HAP-1 (cell line): ENCODE data around the gene FBXW5.

ENCODE experiments used
- DNase-seq, 2 experiments: peaks; one replicate each; pipeline ENCODE4 v3.0.0-alpha.2; 2016 to 2020; ENCODE audit warnings: low spot score in 2 of 2
- H3K27me3 ChIP-seq: fragments of 250-450 bp; sonication (Bioruptor Pico); 2 replicates; pipeline ENCODE4 v1.5.1; 2020; ENCODE audit warnings: low read depth, mild to moderate bottlenecking, moderate library complexity
- H3K36me3 ChIP-seq: fragments of 250-450 bp; sonication (Bioruptor Pico); replicated peaks from 2 replicates; pipeline ENCODE4 v1.5.1; 2020; ENCODE audit warnings: mild to moderate bottlenecking
- H3K4me1 ChIP-seq: fragments of 250-450 bp; sonication (Bioruptor Pico); 2 replicates; pipeline ENCODE4 v1.5.1; 2020; ENCODE audit warnings: mild to moderate bottlenecking
- H3K4me3 ChIP-seq: fragments of 250-450 bp; sonication (Bioruptor Pico); 2 replicates; pipeline ENCODE4 v1.5.1; 2020; ENCODE audit warnings: mild to moderate bottlenecking, moderate library complexity
- H3K9me3 ChIP-seq: fragments of 250-450 bp; sonication (Bioruptor Pico); 2 replicates; pipeline ENCODE4 v1.5.1; 2020; ENCODE audit warnings: mild to moderate bottlenecking, moderate library complexity
- in situ Hi-C: fragments of 300-500 bp; cut with MboI; formaldehyde crosslinking; loops from 3 replicates; pipeline ENCODE4 v1.14.3; 2020; ENCODE audit warnings: low sequenced_read_pairs, inconsistent platforms, mixed read lengths

The FBXW5 gene

GRCh38 chr9:136972335-136972734 lies 27.8 kb upstream of the FBXW5 start:
- in situ Hi-C loops = no loop called here
- no peaks in the 10 kb centered on the region for H3K4me1 ChIP-seq
- DNase-seq = no peak
- H3K4me3 ChIP-seq = no peak overlapping the region
- H3K36me3 ChIP-seq = no peaks in the 10 kb centered on the region
- H3K27me3 ChIP-seq = no peaks in the 10 kb centered on the region
- H3K9me3 ChIP-seq = no peaks in the 10 kb centered on the region

- H3K36me3 ChIP-seq = no peaks in the 10 kb centered on the region
- in situ Hi-C loops = no loop called here
- H3K4me3 ChIP-seq = no peak overlapping the region
- H3K4me1 ChIP-seq = no peaks in the 10 kb centered on the region
- DNase-seq = no peak
- no peaks in the 10 kb centered on the region for H3K27me3 ChIP-seq
- H3K9me3 ChIP-seq = no peaks in the 10 kb centered on the region
These were observed 27.2 kb upstream of the FBXW5 start for GRCh38 chr9:136971746-136972145.

- Histone ChIP-seq H3K9me3 (no peaks in the 10 kb centered on the region), H3K27me3 (no peaks in the 10 kb centered on the region), H3K36me3 (no peaks in the 10 kb centered on the region), H3K4me3 (no peak overlapping the region), H3K4me1 (peaks cover 8% of the 10 kb centered on the region)
- no peak for DNase-seq
- in situ Hi-C loops = no loop called here
These were observed 25.8 kb upstream of the FBXW5 start for GRCh38 chr9:136970361-136970760.

- Histone ChIP-seq H3K9me3 (no peaks in the 10 kb centered on the region), H3K27me3 (no peaks in the 10 kb centered on the region), H3K4me3 (no peak overlapping the region), H3K36me3 (no peaks in the 10 kb centered on the region), H3K4me1 (peaks cover 8% of the 10 kb centered on the region)
- in situ Hi-C loops = no loop called here
- no peak for DNase-seq
These were observed 25.2 kb upstream of the FBXW5 start for GRCh38 chr9:136969774-136970173.

GRCh38 chr9:136969150-136969549 lies 24.6 kb upstream of the FBXW5 start:
- Histone ChIP-seq H3K27me3 (no peaks in the 10 kb centered on the region), H3K4me3 (no peak overlapping the region)
- in situ Hi-C loops = no loop called here

GRCh38 chr9:136968333-136969127 lies 24.0 kb upstream of the FBXW5 start:
- in situ Hi-C loops = no loop called here
- no peaks in the 10 kb centered on the region for H3K27me3 ChIP-seq
- DNase-seq = no peak
- H3K36me3 ChIP-seq = no peaks in the 10 kb centered on the region
- no peaks in the 10 kb centered on the region for H3K9me3 ChIP-seq
- H3K4me3 ChIP-seq = no peak overlapping the region
- peaks cover 8% of the 10 kb centered on the region for H3K4me1 ChIP-seq

More at GRCh38 chr9:136969150-136969549, 24.6 kb upstream of the FBXW5 start:
- no peak for DNase-seq
- H3K4me1 ChIP-seq = peaks cover 8% of the 10 kb centered on the region
- no peaks in the 10 kb centered on the region for H3K36me3 ChIP-seq
- H3K9me3 ChIP-seq = no peaks in the 10 kb centered on the region

- Histone ChIP-seq H3K27me3 (no peaks in the 10 kb centered on the region), H3K4me1 (peaks cover 8% of the 10 kb centered on the region), H3K36me3 (no peaks in the 10 kb centered on the region), H3K9me3 (no peaks in the 10 kb centered on the region), H3K4me3 (no peak overlapping the region; the same call in 1 of the 2 replicates)
- in situ Hi-C loops = no loop called here
- DNase-seq = peak; percentile 18 to 55
These were observed 21.4 kb upstream of the FBXW5 start for GRCh38 chr9:136965771-136966484.

- no peaks in the 10 kb centered on the region for H3K36me3 ChIP-seq
- in situ Hi-C loops = no loop called here
- peaks cover 8% of the 10 kb centered on the region for H3K4me1 ChIP-seq
- no peak for DNase-seq
- H3K27me3 ChIP-seq = no peaks in the 10 kb centered on the region
- H3K4me3 ChIP-seq = no peak overlapping the region
- no peaks in the 10 kb centered on the region for H3K9me3 ChIP-seq
These were observed 20.4 kb upstream of the FBXW5 start for GRCh38 chr9:136964833-136965422.

GRCh38 chr9:136964171-136964689 lies 19.7 kb upstream of the FBXW5 start:
- H3K36me3 ChIP-seq = no peaks in the 10 kb centered on the region
- in situ Hi-C loops = no loop called here
- H3K9me3 ChIP-seq = no peaks in the 10 kb centered on the region
- DNase-seq = no peak
- H3K4me1 ChIP-seq = peaks cover 8% of the 10 kb centered on the region
- no peak overlapping the region for H3K4me3 ChIP-seq
- H3K27me3 ChIP-seq = no peaks in the 10 kb centered on the region

GRCh38 chr9:136963751-136964150 lies 19.2 kb upstream of the FBXW5 start:
- H3K4me1 ChIP-seq = peaks cover 8% of the 10 kb centered on the region
- no peaks in the 10 kb centered on the region for H3K27me3 ChIP-seq
- H3K9me3 ChIP-seq = no peaks in the 10 kb centered on the region
- in situ Hi-C loops = no loop called here
- H3K4me3 ChIP-seq = no peak overlapping the region
- no peak for DNase-seq
- H3K36me3 ChIP-seq = no peaks in the 10 kb centered on the region

- H3K27me3 ChIP-seq = no peaks in the 10 kb centered on the region
These were observed 18.8 kb upstream of the FBXW5 start for GRCh38 chr9:136963341-136963740.

GRCh38 chr9:136962701-136963248 lies 18.2 kb upstream of the FBXW5 start:
- in situ Hi-C loops = no loop called here
- no peaks in the 10 kb centered on the region for H3K9me3 ChIP-seq
- no peak for DNase-seq

More at GRCh38 chr9:136963341-136963740, 18.8 kb upstream of the FBXW5 start:
- no peak overlapping the region for H3K4me3 ChIP-seq
- no peaks in the 10 kb centered on the region for H3K9me3 ChIP-seq
- peaks cover 8% of the 10 kb centered on the region for H3K4me1 ChIP-seq
- no peaks in the 10 kb centered on the region for H3K36me3 ChIP-seq
- DNase-seq = no peak
- in situ Hi-C loops = no loop called here

GRCh38 chr9:136962163-136962562 lies 17.6 kb upstream of the FBXW5 start:
- no peaks in the 10 kb centered on the region for H3K9me3 ChIP-seq

More at GRCh38 chr9:136962701-136963248, 18.2 kb upstream of the FBXW5 start:
- no peaks in the 10 kb centered on the region for H3K36me3 ChIP-seq
- H3K27me3 ChIP-seq = no peaks in the 10 kb centered on the region
- H3K4me1 ChIP-seq = peaks cover 8% of the 10 kb centered on the region
- H3K4me3 ChIP-seq = no peak overlapping the region

More at GRCh38 chr9:136962163-136962562, 17.6 kb upstream of the FBXW5 start:
- in situ Hi-C loops = no loop called here
- no peaks in the 10 kb centered on the region for H3K36me3 ChIP-seq
- no peak for DNase-seq
- H3K4me1 ChIP-seq = peaks cover 8% of the 10 kb centered on the region
- no peak overlapping the region for H3K4me3 ChIP-seq
- H3K27me3 ChIP-seq = no peaks in the 10 kb centered on the region
